Sigmoid colon (tissue), 7 donors: Measurements from ENCODE around the gene PTPRD. TPM values are rescaled to one million over a fixed set of nuclear protein-coding genes. Genes with fewer than 3 reads are reported as not detected.

Experiments used
- DNase-seq: peaks from one replicate; pipeline ENCODE4 v3.0.0-alpha.2; 2019
- H3K27ac ChIP-seq, 4 donors: fragments of 200-600 bp; sonication (generic); one replicate each; pipeline ENCODE4 v1.5.1; 2016 to 2019; ENCODE audit warnings: mild to moderate bottlenecking in 1 of 4
- H3K27me3 ChIP-seq, 3 donors: fragments of 200-600 bp; sonication (generic); one replicate each; pipeline ENCODE4 v1.5.1; 2019; ENCODE audit warnings: mild to moderate bottlenecking in 1 of 3
- H3K36me3 ChIP-seq, 4 donors: fragments of 200-600 bp; sonication (generic); one replicate each; pipeline ENCODE4 v1.5.1; 2016 to 2019
- H3K4me1 ChIP-seq, 4 donors: fragments of 200-600 bp; sonication (generic); one replicate each; pipeline ENCODE4 v1.5.1; 2017 to 2019
- H3K4me3 ChIP-seq, 4 donors: fragments of 200-600 bp; sonication (generic); one replicate each; pipeline ENCODE4 v1.5.1; 2017 to 2019; ENCODE audit warnings: mild to moderate bottlenecking in 2 of 4, moderate library complexity in 1 of 4
- H3K9me3 ChIP-seq, 4 donors: fragments of 200-600 bp in 3 of 4; sonication (generic) in 3 of 4; one replicate each; pipeline versions ENCODE4 v1.5.1 to v1.6.1; 2013 to 2019
- CTCF ChIP-seq, 4 experiments: fragments of 450-650 bp in 3 of 4; fragments of 200-600 bp in 1 of 4; IDR thresholded peaks; one replicate each; pipeline ENCODE4 v1.5.1; 2016 to 2019; ENCODE audit warnings: antibody characterized with exemption in 4 of 4, mild to moderate bottlenecking in 3 of 4, moderate library complexity in 2 of 4
- EP300 ChIP-seq, 4 donors: sonication (generic); formaldehyde crosslinking; IDR thresholded peaks; one replicate each; pipeline ENCODE4 v1.6.1; 2017; ENCODE audit warnings: antibody characterized with exemption in 4 of 4
- POLR2A ChIP-seq, 2 donors: fragments of 450-650 bp; IDR thresholded peaks; one replicate each; pipeline ENCODE4 v1.6.1; 2016; ENCODE audit warnings: antibody characterized with exemption in 2 of 2, mild to moderate bottlenecking in 2 of 2, moderate library complexity in 2 of 2
- POLR2AphosphoS5 ChIP-seq, 4 donors: sonication (generic); formaldehyde crosslinking; IDR thresholded peaks; one replicate each; pipeline ENCODE4 v1.6.1; 2017; ENCODE audit warnings: antibody characterized with exemption in 4 of 4
- WGBS, 2 donors: extraction: QIAGEN DNeasy Blood & Tissue Kit; methylation state at CpG; one replicate each; pipeline ENCODE4 v1.1.7; 2013; 5-methylcytosine and 5-hydroxymethylcytosine counted together
- intact Hi-C: fragments of 100-400 bp; cut with DNase I; formaldehyde crosslinking; loops from one replicate; pipeline ENCODE4 v1.15.1; 2023
- polyA plus RNA-seq, 3 donors: library from polyadenylated mRNA; stranded (reverse); fragments of 200-250 nt; gene quantifications; one replicate each; pipeline ENCODE4 v1.2.3, GENCODE V29; 2013
- total RNA-seq, 4 donors: library from RNA; depleted of rRNA; stranded (reverse); fragments of >200 nt; gene quantifications; one replicate each; pipeline ENCODE4 v1.1.0, GENCODE V29; 2016
- donor health status: healthy with polysubstance abuse.
- donor health status: Bipolar disorder and iron deficiency.
- donor health status: healthy.

Gene PTPRD
- total and polyA plus RNA-seq, 7 donors = 1.2 to 18.3 (median 6.3) TPM

- TF ChIP-seq EP300 (IDR thresholded peaks at IDR 0.05) (no peak), POLR2AphosphoS5 (IDR thresholded peaks at IDR 0.05) (no peak), POLR2A (IDR thresholded peaks at IDR 0.05) (no peak), CTCF (IDR thresholded peaks at IDR 0.05) (no peak)
- 88 to 91% methylated on average over 2 of the region's 2 CpGs for WGBS, 2 donors
- H3K27me3 ChIP-seq = no peaks in the 10 kb centered on the region
- no peaks in the 10 kb centered on the region for H3K4me1 ChIP-seq
- H3K27ac ChIP-seq = no peak overlapping the region
- no peak for DNase-seq
- intact Hi-C loops = no loop called here
- H3K9me3 ChIP-seq = no peaks in the 10 kb centered on the region
- H3K36me3 ChIP-seq = no peaks in the 10 kb centered on the region
- no peak overlapping the region for H3K4me3 ChIP-seq
Measured at GRCh38 chr9:9215050-9215449, 1397.8 kb downstream of the PTPRD start.

GRCh38 chr9:9214066-9214465 is 1398.7 kb downstream of the PTPRD start:
- intact Hi-C loops = no loop called here
- Histone ChIP-seq H3K4me1 (no peaks in the 10 kb centered on the region), H3K27ac (no peak overlapping the region), H3K4me3 (no peak overlapping the region), H3K36me3 (no peaks in the 10 kb centered on the region), H3K27me3 (no peaks in the 10 kb centered on the region), H3K9me3 (no peaks in the 10 kb centered on the region)
- no peak for TF ChIP-seq POLR2A (IDR thresholded peaks at IDR 0.05)
- TF ChIP-seq EP300 (IDR thresholded peaks at IDR 0.05) = no peak
- TF ChIP-seq POLR2AphosphoS5 (IDR thresholded peaks at IDR 0.05) = no peak
- no peak for TF ChIP-seq CTCF (IDR thresholded peaks at IDR 0.05)
- no peak for DNase-seq
- 69 to 72% methylated on average over 6 of the region's 6 CpGs for WGBS, 2 donors

GRCh38 chr9:9212963-9213362 is 1399.8 kb downstream of the PTPRD start:
- WGBS, 2 donors = 87 to 89% methylated on average over 3 of the region's 3 CpGs
- TF ChIP-seq EP300 (IDR thresholded peaks at IDR 0.05) (no peak), POLR2AphosphoS5 (IDR thresholded peaks at IDR 0.05) (no peak), POLR2A (IDR thresholded peaks at IDR 0.05) (no peak), CTCF (IDR thresholded peaks at IDR 0.05) (no peak)
- H3K4me3 ChIP-seq = no peak overlapping the region
- DNase-seq = no peak
- H3K36me3 ChIP-seq = no peaks in the 10 kb centered on the region
- intact Hi-C loops = no loop called here
- H3K9me3 ChIP-seq = no peaks in the 10 kb centered on the region
- no peaks in the 10 kb centered on the region for H3K27me3 ChIP-seq
- no peak overlapping the region for H3K27ac ChIP-seq
- H3K4me1 ChIP-seq = no peaks in the 10 kb centered on the region

- Histone ChIP-seq H3K36me3 (no peaks in the 10 kb centered on the region), H3K9me3 (no peaks in the 10 kb centered on the region), H3K27me3 (no peaks in the 10 kb centered on the region), H3K27ac (no peak overlapping the region), H3K4me1 (no peaks in the 10 kb centered on the region), H3K4me3 (no peak overlapping the region)
- DNase-seq = no peak
- intact Hi-C loops = no loop called here
- TF ChIP-seq POLR2AphosphoS5 (IDR thresholded peaks at IDR 0.05) (peak in 1 of 4 donors; percentile 5), EP300 (IDR thresholded peaks at IDR 0.05) (no peak)
- WGBS, 2 donors = 60 to 76% methylated on average over 1 of the region's 1 CpG
Measured at GRCh38 chr9:9202276-9202675, 1410.5 kb downstream of the PTPRD start.

GRCh38 chr9:9186086-9186485 is 1426.7 kb downstream of the PTPRD start:
- intact Hi-C loops = no loop called here
- Histone ChIP-seq H3K27me3 (no peaks in the 10 kb centered on the region), H3K36me3 (no peaks in the 10 kb centered on the region), H3K27ac (no peak overlapping the region), H3K4me1 (no peaks in the 10 kb centered on the region), H3K9me3 (no peaks in the 10 kb centered on the region), H3K4me3 (no peak overlapping the region)
- no peak for DNase-seq
- TF ChIP-seq EP300 (IDR thresholded peaks at IDR 0.05) (no peak), POLR2AphosphoS5 (IDR thresholded peaks at IDR 0.05) (no peak)
- WGBS, 2 donors = 28 to 41% methylated on average over 1 of the region's 1 CpG

GRCh38 chr9:9182431-9182830 is 1430.4 kb downstream of the PTPRD start:
- H3K27ac ChIP-seq = no peak overlapping the region
- no peaks in the 10 kb centered on the region for H3K9me3 ChIP-seq
- H3K4me3 ChIP-seq = no peak overlapping the region
- WGBS, 2 donors = 64 to 66% methylated on average over 2 of the region's 2 CpGs
- DNase-seq = no peak
- H3K27me3 ChIP-seq = no peaks in the 10 kb centered on the region
- no peaks in the 10 kb centered on the region for H3K4me1 ChIP-seq
- H3K36me3 ChIP-seq = no peaks in the 10 kb centered on the region
- intact Hi-C loops = no loop called here
- TF ChIP-seq CTCF (IDR thresholded peaks at IDR 0.05) = no peak
- no peak for TF ChIP-seq EP300 (IDR thresholded peaks at IDR 0.05)
- no peak for TF ChIP-seq POLR2AphosphoS5 (IDR thresholded peaks at IDR 0.05)
- no peak for TF ChIP-seq POLR2A (IDR thresholded peaks at IDR 0.05)
